Glomerular visceral epithelial cell (primary cell): Measurements from ENCODE around the gene SLX4IP.

Experiments
- DNase-seq: peaks from one replicate; pipeline ENCODE4 v3.0.0-alpha.2; 2016; ENCODE audit errors: extremely low spot score

SLX4IP gene

DNA sequence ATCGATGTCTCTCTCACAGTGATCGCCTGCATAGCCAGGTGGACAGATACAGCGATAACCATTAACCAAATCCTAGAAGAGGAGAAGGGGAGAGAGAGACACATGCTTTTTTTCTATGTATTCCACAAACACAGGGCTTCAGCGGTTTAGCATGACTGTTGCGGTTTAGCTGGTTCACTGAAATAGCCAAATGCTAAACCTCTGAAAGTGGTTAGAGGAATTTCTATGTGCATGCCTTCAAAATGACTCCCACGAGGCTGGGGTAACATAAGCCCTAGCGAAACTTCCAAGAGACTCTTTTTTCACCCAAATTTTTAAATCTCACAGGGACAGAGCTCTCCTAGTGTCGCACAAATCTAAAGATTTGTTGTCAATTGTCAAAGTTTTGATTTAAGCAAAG, 213.5 kb downstream of the SLX4IP start:
- peak; percentile 95 for DNase-seq

DNA sequence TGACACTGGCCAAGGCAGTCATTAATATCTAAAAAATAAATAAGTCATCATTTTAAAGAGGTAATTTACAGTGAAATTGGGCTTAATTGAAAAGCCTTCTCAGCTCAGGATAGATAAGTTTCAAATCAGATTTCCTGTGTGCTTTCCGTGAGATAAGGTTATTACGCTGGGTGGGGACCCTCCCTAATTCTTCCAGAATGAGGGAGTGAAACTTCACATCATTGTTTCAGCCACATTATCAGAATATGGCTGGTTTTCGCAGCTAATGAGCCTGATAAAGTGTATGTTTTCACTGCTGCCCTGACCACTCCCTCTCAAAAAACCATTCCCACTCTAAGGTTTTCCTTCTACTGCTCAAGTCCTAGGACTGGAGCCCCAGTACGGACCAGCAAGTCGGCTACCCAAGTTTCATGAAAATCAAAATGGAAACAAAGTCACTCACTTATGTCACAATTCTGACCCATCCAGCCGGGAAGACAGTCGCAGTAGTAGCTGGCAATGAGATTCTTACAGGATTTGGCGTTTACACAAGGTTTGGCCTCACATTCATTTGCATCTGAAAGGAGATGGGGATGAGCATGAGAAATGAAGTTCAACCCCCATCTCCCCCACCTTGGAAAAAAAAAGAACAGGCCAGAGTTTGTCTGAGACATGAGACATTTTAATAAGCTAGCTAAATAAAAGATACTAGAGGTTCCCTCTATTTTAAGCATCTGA, 214.1 kb downstream of the SLX4IP start:
- no peak for DNase-seq

DNA sequence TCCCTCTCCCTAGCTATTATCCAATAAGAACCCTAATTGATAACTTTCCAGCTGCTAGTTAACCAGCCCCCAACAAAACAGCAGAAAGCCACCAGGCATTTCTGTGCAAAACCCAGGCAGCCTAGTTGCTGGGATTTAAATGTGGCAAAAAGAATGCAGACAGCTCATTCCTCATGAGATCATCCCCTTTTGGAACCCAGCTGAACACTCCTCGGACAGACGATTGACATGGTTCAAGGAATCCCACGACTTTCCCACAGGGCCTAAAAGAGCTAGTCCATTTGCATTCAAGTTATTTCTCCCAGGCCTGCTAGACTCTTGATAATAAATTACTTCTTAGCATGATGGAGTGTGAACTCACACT, 214.7 kb downstream of the SLX4IP start:
- DNase-seq, result peak; percentile 95

DNA sequence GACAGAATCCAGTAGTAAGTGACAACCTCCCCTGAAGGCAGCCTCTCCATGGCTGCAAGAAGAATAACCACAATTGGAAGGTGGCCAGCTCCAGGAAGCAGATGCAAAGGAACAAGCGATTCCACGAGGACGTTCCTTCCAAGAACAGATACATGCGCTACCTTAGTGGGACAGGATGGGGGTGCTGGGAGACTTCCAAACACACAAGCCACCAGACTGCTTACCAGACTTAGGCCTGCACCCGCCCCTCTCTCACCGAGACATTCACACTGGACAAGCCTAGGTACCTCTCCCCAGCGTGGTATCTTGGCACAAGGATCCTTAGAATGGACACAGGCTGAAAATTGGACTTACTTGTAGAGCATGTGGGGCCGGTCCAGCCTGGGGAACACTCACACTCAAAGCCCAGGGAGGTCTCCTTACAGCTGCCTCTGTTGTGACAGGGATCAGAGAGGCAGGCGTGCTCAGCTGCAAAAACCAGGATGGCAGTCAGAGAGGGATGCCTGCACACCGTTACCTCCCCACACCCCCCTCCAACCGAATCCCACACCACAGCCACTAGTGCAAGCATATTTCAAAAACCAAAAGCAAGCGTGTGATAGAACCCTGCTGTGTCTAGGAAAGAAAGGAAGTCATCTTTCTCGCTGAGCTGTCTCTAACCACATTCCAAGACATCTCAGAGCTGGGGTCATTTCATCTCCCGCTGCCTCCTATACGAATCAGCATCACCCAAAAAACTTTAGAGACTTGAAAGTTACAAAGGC, 216.3 kb downstream of the SLX4IP start:
- peak; percentile 77 for DNase-seq

DNA sequence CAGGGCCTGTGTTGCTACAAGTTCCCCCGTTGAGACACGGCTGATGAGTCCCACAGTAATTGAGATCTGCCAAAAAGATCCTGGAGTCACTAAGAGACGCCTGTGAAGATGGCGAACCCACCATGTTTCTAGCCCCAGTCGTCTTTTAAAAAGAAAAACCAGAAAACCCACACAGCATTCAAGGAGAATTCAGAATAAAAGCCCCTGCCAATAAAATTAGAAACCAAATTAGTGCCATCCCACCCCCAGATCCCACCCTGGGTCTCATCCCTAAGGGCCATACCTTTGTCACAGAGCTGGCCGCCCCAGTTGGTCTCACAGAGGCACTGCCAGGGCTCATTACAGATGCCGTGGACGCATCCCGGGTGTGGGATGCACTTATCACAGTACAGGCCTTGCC, 217.1 kb downstream of the SLX4IP start:
- DNase-seq, result no peak

DNA sequence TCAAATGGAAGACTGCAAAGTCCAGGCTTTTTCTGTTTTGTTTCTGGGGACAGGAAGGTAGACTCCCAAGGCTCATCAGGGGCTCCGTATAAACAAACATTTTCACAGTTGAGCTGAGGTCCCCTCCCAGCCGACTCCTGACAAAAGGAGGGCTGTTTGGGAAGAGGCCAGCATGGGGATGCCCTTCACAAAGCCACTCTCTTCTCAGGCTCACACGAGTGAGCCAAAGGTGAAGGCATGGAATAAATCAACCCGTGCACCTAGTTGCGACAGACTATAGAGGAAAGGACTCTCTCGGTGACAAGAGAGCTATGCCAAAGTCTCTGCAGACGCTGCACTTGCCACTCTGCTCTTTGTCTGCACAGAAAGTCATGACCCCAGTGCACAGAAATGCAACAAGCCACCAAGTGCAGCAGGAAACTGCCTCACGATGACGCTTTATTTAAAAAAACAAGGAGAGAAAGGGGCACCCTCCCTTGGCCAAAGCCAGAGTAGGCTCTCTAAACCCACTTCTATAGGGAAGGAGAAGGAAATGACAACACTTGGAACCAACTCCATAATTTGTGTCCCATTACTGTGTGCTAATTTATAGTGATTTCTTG, 217.7 kb downstream of the SLX4IP start:
- DNase-seq, result no peak

DNA sequence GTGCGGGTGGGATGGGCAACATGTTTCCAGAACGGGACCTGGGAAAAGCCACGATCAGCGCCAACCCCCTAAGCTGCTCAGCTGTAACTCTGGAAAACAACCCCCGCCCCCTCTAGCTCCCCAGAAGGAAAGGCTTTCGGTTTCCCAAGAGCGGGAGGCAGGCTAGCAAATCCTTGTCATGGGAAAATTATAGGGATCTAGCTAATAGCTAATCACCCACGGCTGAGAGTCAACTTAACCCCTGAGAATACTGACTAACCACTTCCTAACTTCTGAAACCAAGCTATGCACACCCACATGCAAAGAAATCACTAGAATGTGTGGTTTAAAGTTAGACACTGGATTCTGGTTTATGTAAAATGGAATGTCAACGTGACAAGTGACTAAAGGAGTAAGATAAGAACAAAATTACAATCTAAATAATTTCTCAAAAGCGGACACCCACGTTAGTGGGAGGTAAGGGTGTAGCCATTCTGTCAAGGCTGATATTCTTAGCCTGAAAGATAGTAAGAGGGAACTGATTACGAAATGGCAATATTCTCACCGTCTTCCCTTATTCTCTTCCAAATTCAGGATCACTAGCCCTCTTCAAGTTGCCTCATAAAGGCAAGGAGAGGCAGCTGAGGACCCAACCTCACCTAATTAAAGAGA, 218.6 kb downstream of the SLX4IP start:
- peak; percentile 88 for DNase-seq

DNA sequence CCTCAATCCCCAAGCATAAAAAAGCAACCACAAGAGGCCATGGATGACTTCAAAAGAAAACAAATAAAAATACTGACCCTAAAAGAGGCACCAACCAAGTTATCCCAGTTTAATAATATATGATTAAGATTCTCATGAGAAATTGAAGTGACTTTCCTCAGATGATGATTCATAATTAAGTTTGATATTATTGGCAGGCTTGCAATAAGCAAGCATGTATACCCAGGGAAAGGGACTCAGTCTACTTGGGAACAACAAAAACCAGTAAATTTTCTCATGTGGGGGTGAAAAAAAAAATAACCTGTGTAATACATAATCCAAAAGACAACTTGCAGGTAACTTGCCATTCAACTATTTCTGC, 219.1 kb downstream of the SLX4IP start:
- DNase-seq, result no peak

DNA sequence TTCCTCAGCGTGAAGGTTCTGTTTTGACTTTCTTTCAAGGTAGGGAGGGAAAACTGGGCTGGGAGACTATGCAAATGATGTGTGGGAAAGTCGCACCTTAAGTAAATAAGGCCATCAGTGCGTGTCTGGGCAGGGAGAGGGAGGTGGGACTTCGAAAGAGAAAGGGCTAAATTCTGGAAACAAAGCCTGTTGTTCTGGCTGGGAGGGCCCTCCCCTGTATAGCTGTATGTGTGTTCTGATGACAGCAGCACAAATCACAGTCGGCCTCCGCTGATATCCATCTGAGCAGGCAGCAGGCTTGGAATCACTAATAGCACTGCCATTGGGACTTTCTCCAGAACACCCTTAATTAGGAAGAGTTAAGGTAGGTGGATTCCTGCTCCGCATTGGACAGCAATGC, 219.5 kb downstream of the SLX4IP start:
- no peak for DNase-seq

DNA sequence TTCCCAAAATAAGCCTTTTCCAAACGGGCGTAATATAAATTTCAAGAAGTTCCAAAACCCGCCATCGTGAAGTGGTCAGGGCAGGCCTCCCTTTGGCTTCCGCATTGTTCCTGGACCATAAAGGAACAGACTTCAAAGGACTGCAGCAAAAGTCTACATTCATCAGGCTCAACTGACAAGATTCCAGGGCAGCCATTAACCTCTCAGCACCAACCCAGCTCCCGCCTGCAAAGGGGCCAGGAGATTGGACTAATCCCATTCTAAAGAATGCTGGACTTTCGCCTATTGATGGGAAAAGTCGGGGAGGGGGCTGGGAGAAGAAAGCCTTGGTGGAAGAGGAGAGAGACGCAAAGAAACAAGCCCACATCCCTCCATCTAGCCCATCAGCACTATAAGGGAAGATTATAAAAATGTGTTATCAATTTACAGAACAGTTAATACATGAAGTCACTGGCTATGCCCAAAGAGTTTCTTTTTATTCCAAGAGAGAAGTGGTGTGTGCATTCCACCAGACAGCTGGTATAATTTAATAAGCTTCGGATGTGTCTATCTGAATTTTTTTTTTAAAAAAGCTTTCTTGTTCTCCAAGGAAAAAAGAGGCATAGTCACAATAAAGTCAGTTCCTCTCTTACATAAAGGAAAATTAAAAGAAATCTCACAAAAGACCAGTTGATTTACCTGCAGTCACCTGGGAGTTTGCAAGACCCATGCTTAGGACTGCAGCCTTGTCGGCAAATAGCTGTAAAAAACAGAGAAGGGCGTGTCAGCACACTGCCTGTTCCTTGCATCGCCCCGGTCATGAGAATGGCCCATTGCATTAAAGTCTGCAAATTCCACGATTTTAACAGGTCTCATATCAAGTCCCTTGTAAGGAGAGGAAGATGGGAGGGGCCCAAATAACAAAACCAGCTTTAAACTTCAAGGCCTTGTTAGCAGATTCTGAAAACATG, 220.9 kb downstream of the SLX4IP start:
- DNase-seq, result no peak

DNA sequence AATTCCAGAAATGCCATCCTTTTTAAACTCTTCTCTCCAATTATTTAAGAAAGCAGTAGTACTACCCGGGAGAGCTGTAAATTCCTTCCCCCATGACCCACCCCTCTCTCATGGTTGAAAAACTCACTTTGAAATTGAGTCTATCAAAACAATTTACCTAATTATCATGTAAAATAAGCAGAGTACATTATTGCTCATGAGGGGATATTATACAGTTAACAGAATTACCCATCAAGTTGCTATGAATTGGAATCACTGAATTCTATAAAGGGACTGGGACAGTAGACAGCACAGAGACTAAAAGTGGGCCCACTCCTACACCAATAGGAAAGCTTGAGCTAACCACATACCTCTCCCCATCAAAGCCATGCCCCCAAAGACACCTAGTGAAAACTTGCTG, 222.3 kb downstream of the SLX4IP start:
- no peak for DNase-seq

DNA sequence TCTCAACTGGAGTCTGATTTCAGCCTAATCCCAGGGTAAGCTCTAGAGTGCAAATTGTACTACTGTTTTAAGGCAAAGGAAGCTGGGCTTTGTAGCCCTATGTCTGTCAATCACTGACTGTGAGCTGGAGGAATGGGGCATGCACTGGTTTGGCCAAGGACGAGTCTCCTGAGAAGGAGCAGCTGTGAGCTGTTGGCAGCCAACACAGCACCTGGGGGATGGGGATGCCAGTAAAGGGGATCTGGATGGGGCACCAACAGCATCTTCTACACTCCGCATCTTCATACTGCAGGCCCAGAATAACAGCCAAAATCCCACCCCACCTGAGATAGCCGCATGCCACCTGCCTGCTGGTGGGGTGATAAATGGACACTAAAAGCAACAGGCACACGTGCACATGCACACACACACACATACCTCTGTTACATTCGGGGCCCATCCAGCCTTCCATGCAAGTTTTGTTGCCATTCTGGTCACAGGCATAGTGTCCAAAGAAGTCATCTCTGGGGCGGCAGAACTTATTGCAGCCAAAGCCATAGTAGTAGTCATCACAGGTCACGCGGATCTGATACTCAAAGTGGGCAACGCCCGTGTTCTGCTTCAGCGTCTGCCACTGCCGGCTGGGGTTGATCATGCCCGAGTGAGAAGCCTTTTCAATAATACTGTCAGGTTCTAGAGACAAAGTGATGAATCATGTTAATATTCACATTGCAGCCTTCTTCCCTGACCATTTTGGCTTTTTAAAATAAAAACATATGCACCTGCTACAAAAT, 223.1 kb downstream of the SLX4IP start:
- peak; percentile 59 for DNase-seq

DNA sequence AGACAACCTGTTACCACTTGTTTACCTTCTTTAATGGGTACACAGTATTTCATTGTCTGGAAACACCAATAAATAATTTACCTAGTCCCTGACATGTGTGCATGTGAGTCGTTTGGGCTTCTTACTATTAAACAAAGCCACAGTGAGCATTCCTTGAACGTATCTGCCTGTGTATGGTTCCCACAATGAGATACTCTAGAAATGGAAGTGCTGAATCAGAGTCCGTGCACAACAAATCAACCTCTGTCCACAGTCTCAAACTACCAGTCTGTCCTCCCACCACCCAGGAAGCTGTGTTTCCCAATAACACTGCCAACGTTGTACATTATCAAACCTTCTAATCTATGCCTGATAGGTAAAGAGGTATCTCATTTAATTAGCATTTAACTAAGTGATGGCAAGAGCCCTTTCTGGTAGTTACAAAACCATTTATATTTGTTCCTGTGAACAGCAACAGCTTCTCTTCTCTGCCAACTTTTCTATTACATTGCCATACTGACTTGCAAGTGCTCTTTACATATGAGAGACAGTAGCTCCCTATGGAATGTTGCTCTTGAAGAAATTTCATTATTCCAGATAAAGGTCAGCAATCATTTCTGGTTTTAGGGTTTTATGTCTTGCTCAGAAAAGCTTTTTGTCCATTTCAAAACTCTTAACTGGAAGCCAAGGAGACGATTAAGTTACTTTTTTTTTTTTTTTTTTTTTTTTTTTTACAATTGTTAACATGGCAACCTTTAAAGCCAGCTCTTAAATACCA, 223.9 kb downstream of the SLX4IP start:
- DNase-seq, result peak; percentile 52

DNA sequence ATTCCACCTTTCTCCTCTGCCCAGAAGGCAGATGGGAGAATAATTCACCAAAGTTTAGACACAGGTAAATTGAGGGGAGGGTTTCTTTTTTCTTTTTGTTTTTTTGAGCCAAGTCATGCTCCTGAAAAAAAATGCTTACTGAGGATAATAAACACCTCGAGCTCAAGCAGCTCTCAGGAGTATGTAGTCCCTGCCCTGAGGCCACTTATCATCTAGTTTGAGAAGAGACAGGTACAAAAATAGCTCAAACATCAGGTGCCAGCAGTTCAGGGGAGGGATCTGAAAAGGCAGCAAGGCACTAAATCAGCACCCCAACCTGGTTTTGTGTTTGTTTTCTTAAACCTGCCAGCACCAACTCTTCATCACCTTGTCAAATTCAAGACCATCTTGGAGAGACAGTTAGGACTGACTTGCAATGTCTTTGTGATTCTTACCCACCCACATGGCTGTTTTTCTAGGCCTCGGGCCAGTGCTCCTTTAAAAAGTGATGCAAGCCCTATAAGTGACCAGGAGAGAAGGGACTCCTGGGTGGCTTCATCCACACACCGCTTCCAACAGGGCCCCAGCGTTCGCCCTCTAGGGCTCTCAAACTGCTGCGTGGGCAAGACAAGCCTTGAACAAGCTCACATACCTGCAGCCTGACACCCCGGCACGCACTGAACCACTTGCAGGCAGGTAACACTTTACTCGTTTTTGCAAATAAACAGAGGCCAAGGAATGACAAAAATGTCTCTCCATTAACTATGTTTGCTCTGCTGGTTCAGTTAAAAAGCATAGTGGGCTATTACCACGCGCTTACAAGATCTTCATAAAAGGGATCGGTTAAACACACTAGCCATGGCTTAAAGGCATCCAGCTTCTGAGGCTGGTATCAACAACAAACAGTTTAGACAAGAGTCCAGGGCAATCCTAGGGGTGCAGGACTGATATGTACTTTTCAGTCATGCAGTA, 224.8 kb downstream of the SLX4IP start:
- no peak for DNase-seq

DNA sequence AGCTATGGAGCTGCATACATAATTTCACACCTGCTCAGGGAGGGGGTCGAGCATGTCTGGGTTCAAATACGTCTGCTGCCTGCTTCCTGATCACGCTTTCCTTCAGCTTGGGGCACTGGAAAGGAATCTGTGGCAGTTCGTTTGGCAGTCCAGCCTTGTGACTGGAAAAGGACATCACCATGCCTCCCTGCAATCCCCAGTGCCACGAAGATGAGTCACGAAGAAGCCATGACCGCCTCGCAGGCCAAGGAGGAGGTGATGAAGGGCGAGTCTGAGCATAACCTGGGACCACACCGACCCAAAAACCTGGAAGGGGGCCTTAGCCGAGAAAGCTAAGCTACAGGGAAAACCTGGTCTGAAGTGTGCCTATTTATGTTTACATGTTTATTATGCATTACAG, 225.6 kb downstream of the SLX4IP start:
- DNase-seq, result peak; percentile 42

DNA sequence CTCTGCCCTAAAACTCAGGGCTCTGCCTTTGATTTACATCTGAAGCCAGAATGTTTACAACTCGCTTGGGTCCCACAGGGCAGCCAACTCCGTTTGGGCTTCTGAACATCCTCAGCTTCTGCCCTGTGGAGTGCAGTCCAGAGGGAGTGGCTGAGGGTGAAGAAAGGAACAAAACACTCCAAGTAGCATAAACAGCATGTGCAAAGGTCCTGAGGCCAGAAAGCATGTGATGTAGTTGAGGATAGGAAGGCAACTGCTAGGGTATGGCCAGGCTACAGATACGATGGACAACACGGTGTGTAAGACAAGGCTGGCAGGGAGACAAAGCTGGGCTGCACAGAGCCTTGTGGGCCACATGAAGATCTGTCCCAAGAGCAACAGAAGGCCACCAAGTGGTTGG, 226.2 kb downstream of the SLX4IP start:
- DNase-seq, result no peak

DNA sequence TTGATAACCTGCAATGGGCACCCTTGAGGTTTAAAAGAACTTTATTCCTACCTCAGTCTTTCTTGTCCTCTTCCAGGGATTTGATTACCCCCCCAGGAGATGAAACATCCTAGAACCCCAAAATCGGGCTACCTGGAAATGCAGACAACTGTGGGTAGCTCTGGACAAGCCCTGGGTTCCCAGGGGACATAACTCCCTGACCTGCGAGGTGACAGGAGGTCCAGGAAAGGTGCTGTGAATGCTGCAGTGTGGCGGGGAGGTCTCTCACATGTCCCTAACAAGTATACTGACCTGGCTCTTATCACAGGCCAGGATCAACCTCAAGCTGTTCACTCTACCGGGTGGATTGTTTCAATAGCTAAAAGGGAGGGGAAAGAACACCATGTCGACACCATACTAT, 227.0 kb downstream of the SLX4IP start:
- DNase-seq, result no peak

DNA sequence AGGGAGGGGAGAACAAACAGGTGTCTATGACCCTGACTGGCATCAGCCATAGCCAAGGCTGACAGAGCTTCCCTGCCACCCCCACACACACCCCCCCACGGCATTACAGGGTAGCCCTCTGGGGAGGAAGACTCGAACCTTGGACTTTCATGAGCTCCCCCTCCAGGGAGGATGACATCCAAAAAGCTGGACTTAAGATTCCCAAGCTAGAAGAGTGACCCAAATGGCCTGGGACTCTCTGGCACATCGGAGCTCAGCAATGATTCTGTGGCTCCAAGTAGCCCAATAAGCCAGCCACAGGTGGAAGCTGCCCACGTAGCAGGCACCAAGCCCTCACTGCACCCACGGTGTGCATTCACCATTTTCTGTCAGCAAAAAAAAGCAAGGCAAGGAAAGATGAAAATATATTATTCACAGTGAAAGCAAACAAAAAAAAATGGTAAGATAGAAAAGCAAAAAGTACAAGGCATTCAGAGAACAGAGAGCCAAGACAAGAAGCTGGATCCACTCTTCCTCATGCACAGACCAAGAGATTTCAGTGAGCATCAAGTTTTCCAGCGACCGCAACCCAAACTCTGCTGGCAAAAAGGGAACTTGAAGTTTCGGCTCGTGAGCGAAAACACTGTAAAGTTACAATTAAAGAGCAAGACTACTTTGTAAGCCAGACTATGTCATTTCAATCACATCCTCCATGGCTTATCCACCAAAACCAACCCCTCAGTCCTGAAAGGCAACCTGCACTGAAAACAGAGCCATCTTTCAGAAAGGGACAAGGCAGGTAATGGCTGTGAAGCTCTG, 227.8 kb downstream of the SLX4IP start:
- no peak for DNase-seq
